H1 (cell line): ENCODE measurements around the gene SLC22A3. TPM values are rescaled to one million over a fixed set of nuclear protein-coding genes. Genes with fewer than 3 reads are reported as not detected.

Source experiments
- SP2 ChIP-seq: IDR thresholded peaks from 2 replicates; pipeline ENCODE4 v1.6.1; 2012; ENCODE audit warnings: mild to moderate bottlenecking, low read length, inconsistent platforms
- polyA plus RNA-seq, 7 experiments: library from polyadenylated mRNA; depleted of rRNA in 3 of 7; stranded (reverse) in 5 of 7; unstranded in 2 of 7; fragments of >200 nt in 5 of 7; fragments of 200-250 nt in 2 of 7; gene quantifications; 1 replicate in 5 of 7; 2 replicates in 1 of 7; 4 replicates in 1 of 7; pipeline versions ENCODE4 v1.2.1 to v1.2.3, GENCODE V29; 2011 to 2013; ENCODE audit warnings: missing spikeins in 2 of 7, mixed read lengths in 2 of 7
- total RNA-seq: library from RNA; stranded (reverse); fragmentation: NEBNext Ultra II Directional; extraction: Animal tissue kit (Norgen Biotek cat#: 25700); gene quantifications from 2 replicates; pipeline ENCODE4 v1.2.1, GENCODE V29; 2021

SLC22A3 gene
- total and polyA plus RNA-seq, 2 of the 8 experiments (the other 6 are each of a cell fraction or from before 2014, with no cell fraction given): 1.0 to 2.9 TPM

DNA sequence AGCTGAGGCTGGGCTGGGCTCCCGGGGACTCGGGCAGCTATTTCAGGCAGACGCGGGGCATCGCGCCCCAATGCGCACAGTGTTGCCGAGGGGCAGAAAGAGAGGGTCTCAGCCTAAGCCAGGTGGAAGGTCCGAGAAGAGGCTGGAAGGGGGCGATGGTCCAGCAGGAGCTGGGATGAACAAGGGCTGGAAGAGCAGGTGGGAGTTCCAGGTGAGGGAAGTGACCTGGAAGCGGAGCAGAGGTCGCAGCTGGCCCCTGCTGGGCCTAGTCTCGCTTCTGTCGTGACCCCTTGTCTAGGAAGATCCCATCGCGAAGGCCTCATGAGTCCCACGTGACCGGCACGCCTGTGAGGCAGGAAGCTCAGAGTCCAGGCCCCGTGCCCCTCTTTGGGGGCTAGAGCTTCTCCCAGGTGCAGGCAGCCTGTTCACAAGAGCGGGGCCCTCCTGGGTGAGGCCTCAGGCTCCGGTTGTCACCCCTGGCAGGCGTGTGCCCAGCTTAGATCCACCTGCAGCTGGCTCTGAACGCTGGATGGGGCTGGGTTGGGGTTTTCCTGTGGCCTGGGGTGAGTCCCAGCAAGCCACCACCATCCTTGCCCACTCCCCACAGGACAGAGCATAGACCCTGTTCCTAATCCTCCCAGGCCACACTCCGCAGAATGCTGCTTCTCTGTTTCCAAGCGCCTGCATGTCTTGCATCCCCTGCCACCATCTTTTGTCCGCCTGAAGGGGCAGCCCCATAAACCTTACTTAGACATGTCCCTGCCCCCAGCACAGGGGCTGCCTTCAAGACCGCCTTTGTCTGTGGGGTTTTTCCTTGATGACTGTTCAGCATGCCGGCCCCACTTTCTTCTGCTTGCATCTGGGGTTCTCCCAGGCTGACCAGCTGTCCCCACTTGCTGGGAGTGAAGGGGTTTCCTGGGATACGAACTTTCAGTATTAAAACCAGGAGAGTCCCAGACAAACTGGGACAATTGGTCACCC, 15.1 kb downstream of the SLC22A3 start (continued):
- no peak for TF ChIP-seq SP2
